ENCODE results near the gene FBXO39.
"Not testable (repeated sequence)": the region's sequence is repeated elsewhere in the genome, so short reads cannot be mapped to it uniquely, and the experiment has no call there.

The FBXO39 gene

DNA sequence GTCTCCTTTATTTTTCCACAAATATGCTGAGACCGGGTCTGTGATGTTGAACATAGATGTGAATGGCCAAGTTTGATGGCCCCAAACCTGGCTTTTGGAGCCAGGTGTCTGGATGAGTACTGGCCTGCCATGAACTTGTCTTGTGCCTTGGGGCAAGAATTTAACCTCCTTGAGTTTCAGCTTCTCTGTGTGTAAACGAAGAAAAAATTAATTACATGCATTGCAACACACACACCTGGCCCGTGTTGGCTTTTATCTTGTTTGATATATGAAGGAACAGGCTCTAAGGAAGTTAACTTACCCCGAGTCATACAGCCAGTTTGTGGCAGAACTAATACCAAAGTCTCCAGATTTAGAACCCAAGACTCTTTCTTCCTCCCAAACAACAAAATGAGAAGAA lies 13.1 kb downstream of the FBXO39 start:
- no peak for DNase-seq (ENCODE audit: low read depth, low spot score)

GRCh38 chr17:6793748-6794493 lies 17.9 kb downstream of the FBXO39 start:
- no peak for DNase-seq (ENCODE audit: low read depth, low spot score)

- DNase-seq (ENCODE audit: low read depth, low spot score), result no peak
Measured at GRCh38 chr17:6796017-6796886, 20.2 kb downstream of the FBXO39 start.

DNA sequence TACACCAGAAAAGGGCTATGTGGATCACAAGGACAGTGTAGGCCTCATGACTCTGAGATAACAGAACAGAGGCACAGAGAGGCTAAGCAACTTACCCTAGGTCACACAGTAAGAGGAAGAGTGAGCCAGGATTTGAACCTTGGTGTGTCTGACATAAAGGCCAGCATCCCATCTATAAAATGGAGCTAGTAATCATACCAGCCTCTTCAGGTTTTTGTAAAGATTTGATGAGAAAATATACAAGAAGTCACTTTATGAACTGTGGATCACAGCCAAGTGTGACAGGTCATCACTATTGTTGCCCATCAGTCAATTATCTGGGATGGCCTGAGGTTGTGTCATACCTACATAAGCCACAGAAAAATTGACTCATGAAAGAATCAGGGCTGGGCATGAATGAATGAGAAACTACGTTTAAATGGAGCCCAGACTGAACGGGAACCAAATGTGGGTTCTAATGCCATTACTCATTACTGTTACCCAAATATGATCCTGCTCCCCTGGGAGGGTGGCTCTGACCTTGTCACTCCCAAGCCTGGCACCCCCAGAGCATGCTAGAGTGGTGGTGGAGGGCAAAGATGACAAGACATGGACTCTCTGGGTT lies 21.0 kb downstream of the FBXO39 start:
- no peak for DNase-seq (ENCODE audit: low read depth, low spot score)

- DNase-seq (ENCODE audit: low read depth, low spot score), result no peak
Measured at GRCh38 chr17:6797718-6798351, 21.8 kb downstream of the FBXO39 start.

GRCh38 chr17:6799738-6800137 lies 23.7 kb downstream of the FBXO39 start:
- no peak for DNase-seq (ENCODE audit: low read depth, low spot score)

DNA sequence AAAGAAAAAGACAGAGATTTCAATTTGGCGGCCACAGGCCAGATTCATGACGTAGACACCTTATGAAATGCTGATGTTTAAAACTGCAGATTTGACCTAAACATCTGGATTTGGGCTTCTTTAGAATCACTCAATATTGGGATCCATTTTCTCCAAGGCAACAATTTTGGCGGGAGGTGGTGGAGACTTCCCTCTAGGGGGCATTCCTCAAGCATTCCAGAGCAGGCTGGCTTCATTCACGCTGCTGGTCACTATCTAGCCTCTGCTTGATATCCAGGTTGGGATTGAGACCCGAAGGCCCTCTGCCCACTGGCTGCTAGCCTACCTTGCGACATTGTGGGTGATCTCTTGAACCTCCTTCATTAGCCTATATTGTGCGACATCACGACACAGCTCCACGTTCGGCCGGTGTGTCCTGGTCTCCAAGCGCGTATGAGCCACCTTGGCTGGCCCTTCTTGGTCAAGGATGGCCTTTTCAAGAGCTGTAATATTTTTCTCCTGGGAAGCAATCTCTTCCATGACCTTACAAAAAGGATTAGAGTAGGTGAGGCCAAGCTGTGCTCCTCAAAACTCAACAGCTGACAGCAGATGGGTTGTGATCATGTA lies 24.5 kb downstream of the FBXO39 start:
- no peak for DNase-seq (ENCODE audit: low read depth, low spot score)

DNA sequence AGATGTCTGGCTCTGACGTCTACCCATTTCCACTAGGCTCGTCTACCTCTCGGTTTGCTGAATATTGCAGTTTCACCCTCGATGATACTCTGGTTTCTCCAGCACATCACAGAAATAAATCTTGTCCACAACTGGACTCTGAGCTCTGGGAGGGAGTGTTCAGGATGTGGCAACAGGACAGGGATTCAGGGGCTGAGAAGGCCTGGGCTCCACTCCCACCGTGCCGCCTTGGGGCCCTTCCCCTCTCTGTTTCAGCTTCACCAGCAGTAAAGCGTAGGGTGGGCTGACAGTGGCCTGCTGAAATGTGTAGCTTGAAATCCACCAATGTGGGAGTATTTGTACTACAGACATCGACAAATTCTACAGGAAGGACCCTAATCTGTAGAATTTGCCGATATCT lies 35.5 kb downstream of the FBXO39 start:
- DNase-seq (ENCODE audit: low read depth, low spot score), result no peak

DNA sequence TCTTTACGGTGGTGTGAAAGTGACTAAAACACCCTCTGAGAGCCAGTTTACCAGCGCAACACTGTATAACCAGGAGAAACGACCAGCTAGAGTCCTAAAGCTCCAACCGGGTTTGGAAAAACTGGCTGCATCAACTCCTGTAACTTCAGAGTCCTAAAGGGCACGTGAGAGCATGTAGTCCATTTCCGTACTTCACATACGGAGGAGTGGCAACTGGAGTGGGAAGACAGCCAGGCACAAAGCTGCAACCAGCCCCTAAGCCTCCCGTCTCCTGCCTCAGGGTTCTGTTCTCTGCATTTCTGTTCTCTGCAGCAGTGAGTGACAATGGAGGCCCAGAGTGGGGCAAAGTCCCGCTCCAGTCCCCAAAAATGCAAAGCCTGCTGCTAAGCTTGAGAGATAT lies 36.3 kb downstream of the FBXO39 start:
- DNase-seq (ENCODE audit: low read depth, low spot score), result no peak

DNA sequence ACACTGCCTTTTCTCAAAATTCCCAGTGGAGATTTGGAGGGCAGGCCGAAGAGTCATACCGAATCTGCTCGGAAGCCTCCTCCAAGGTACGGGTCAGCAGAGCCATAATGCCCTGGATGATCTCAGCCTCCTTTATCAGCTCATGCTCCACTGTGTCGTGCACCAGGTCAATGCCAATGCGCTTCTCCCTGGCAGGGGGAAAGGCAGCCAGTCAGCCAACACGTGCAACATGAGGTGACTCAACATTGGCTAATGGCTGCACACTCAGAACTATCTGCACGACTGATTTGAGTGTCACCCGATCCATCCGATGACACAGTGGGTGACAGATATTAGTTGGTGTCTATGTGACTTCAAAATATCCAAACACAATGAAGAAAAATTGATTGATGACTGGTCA lies 39.8 kb downstream of the FBXO39 start:
- DNase-seq (ENCODE audit: low read depth, low spot score), result no peak

DNA sequence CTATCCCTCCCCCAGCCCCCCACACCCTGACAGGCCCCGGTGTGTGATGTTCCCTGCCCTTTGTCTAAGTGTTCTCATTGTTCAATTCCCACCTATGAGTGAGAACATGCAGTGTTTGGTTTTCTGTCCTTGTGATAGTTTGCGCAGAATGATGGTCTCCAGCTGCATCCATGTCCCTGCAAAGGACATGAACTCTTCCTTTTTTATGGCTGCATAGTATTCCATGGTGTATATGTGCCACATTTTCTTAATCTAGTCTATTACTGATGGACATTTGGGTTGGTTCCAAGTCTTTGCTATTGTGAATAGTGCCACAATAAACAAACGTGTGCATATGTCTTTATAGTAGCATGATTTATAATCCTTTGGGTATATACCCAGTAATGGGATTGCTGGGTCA lies 40.4 kb downstream of the FBXO39 start:
- DNase-seq (ENCODE audit: low read depth, low spot score), result not testable (repeated sequence)

- no peak for DNase-seq (ENCODE audit: low read depth, low spot score)
Measured at GRCh38 chr17:6818938-6819337, 42.9 kb downstream of the FBXO39 start.

DNA sequence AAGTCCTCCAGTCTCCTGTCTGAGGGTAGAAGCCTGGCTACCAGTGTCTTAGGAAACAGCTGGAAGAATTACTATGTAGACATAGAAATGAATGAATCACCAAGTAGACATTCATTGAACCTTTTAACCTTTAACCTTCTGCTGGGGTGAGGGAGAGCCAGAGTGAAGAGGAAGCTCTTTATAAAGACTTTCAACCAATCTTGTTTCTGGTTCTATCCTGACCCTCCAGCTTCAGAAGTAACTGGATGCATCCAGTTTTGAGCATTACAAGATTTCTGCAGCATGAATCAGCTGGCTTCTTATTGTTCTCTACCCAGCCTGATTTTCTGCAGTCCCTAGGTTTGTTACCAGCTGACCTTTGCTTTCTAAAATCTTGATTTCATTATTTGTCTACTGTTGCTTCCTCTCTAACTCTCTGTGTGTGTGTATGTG lies 47.0 kb downstream of the FBXO39 start:
- DNase-seq (ENCODE audit: low read depth, low spot score), result no peak

GRCh38 chr17:6830383-6830986 lies 54.5 kb downstream of the FBXO39 start:
- no peak for DNase-seq (ENCODE audit: low read depth, low spot score)

GRCh38 chr17:6831661-6832263 lies 55.7 kb downstream of the FBXO39 start, which contains the start of gene TEKT1:
TSS of gene TEKT1 (minus strand) at chr17:6831729. CDS start at chr17:6830376, 1,353 bp downstream.
- DNase-seq (ENCODE audit: low read depth, low spot score), result peak; percentile 23

Data from activated naive CD8-positive, alpha-beta T cell treated with anti-CD3 and anti-CD28 coated beads, Interleukin-2, amount 50 U/mL, for 16 hours (primary cell).